HepG2 (cell line): ENCODE measurements around the gene VAMP5. TPM values are rescaled to one million over a fixed set of nuclear protein-coding genes. Genes with fewer than 3 reads are reported as not detected.

Experiments used
- ARNT2 ChIP-seq: sonication (generic); formaldehyde crosslinking; IDR thresholded peaks from 2 replicates; pipeline ENCODE4 v1.8.0; 2022; ENCODE audit warnings: mild to moderate bottlenecking, low read depth, missing genetic modification reagents, moderate library complexity
- DNMT3B ChIP-seq: conservative IDR thresholded peaks from 2 replicates; pipeline ENCODE4 v1.6.1; 2016; ENCODE audit warnings: missing biosample characterization, control low read depth
- FOXK1 ChIP-seq: sonication (generic); formaldehyde crosslinking; IDR thresholded peaks from 2 replicates; pipeline ENCODE4 v1.4.0; 2020; ENCODE audit warnings: low read depth, missing genetic modification reagents, borderline replicate concordance
- HMG20A ChIP-seq: IDR thresholded peaks from 2 replicates; pipeline ENCODE4 v1.6.1; 2016; ENCODE audit warnings: borderline replicate concordance
- HMGA1 ChIP-seq: sonication (generic); formaldehyde crosslinking; conservative IDR thresholded peaks from 2 replicates; pipeline ENCODE4 v1.4.0; 2020; ENCODE audit warnings: missing genetic modification reagents
- HNF1B ChIP-seq: sonication (generic); formaldehyde crosslinking; IDR thresholded peaks from 2 replicates; pipeline ENCODE4 v1.5.1; 2020; ENCODE audit warnings: mild to moderate bottlenecking, moderate library complexity, missing genetic modification reagents
- IKZF1 ChIP-seq: fragments of 450-650 bp; IDR thresholded peaks from 2 replicates; pipeline ENCODE4 v1.7.1; 2016
- ISX ChIP-seq: sonication (generic); formaldehyde crosslinking; conservative IDR thresholded peaks from 2 replicates; pipeline ENCODE4 v1.5.0; 2020; ENCODE audit warnings: missing genetic modification reagents
- JDP2 ChIP-seq: sonication (generic); formaldehyde crosslinking; IDR thresholded peaks from 2 replicates; pipeline ENCODE4 v1.8.1; 2022; ENCODE audit warnings: missing genetic modification reagents, borderline replicate concordance
- NCOR1 ChIP-seq: fragments of 200-600 bp; sonication (generic); IDR thresholded peaks from 2 replicates; pipeline ENCODE4 v1.7.0; 2017; ENCODE audit warnings: antibody characterized with exemption, low read length, borderline replicate concordance
- NFE2L1 ChIP-seq: sonication (generic); formaldehyde crosslinking; IDR thresholded peaks from 2 replicates; pipeline ENCODE4 v1.4.0; 2020; ENCODE audit warnings: missing genetic modification reagents, mild to moderate bottlenecking, borderline replicate concordance
- PHF20 ChIP-seq: sonication (generic); formaldehyde crosslinking; IDR thresholded peaks from 2 replicates; pipeline ENCODE4 v1.5.0; 2020; ENCODE audit warnings: mild to moderate bottlenecking, missing genetic modification reagents
- PRDM15 ChIP-seq: sonication (generic); formaldehyde crosslinking; IDR thresholded peaks from 2 replicates; pipeline ENCODE4 v1.4.0; 2020; ENCODE audit warnings: missing genetic modification reagents
- RBAK ChIP-seq: sonication (generic); formaldehyde crosslinking; IDR thresholded peaks from 2 replicates; pipeline ENCODE4 v1.5.1; 2020; ENCODE audit warnings: mild to moderate bottlenecking, missing genetic modification reagents
- SRSF4 ChIP-seq: fragments of 200-400 bp; formaldehyde crosslinking; IDR thresholded peaks from one replicate; pipeline ENCODE4 v1.6.1; 2018; ENCODE audit warnings: mild to moderate bottlenecking, low read depth, low read length, moderate library complexity; ENCODE audit not compliant: poor library complexity, severe bottlenecking
- ZNF136 ChIP-seq: sonication (generic); formaldehyde crosslinking; IDR thresholded peaks from 2 replicates; pipeline ENCODE4 v1.8.1; 2022; ENCODE audit warnings: low read depth, mild to moderate bottlenecking, moderate library complexity, missing genetic modification reagents
- ZNF317 ChIP-seq: sonication (generic); formaldehyde crosslinking; IDR thresholded peaks from 2 replicates; pipeline ENCODE4 v1.5.0; 2020; ENCODE audit warnings: mild to moderate bottlenecking, missing genetic modification reagents
- ZNF530 ChIP-seq: sonication (generic); formaldehyde crosslinking; IDR thresholded peaks from 2 replicates; pipeline ENCODE4 v1.5.0; 2020; ENCODE audit warnings: low read depth, mild to moderate bottlenecking, missing genetic modification reagents
- ZNF607 ChIP-seq: sonication (generic); formaldehyde crosslinking; IDR thresholded peaks from 2 replicates; pipeline ENCODE4 v1.5.1; 2020; ENCODE audit warnings: missing genetic modification reagents, mild to moderate bottlenecking, borderline replicate concordance
- ZNF749 ChIP-seq: sonication (generic); formaldehyde crosslinking; IDR thresholded peaks from 2 replicates; pipeline ENCODE4 v1.8.0; 2022; ENCODE audit warnings: mild to moderate bottlenecking, missing genetic modification reagents, moderate library complexity, borderline replicate concordance
- ZNF768 ChIP-seq: sonication (generic); formaldehyde crosslinking; IDR thresholded peaks from 2 replicates; pipeline ENCODE4 v1.4.0; 2020; ENCODE audit warnings: missing genetic modification reagents
- polyA plus RNA-seq, 8 experiments: library from polyadenylated mRNA; depleted of rRNA in 3 of 8; stranded (reverse) in 7 of 8; unstranded in 1 of 8; fragments of >200 nt; fragmentation: Illumina TruSeq in 4 of 8; extraction: Trizol in 4 of 8; gene quantifications; 2 replicates each; pipeline versions ENCODE4 v1.2.1 to v1.2.3, GENCODE V29; 2011 to 2016; ENCODE audit warnings: low read depth in 4 of 8, missing spikeins in 1 of 8, mixed read lengths in 1 of 8; ENCODE audit not compliant: insufficient read depth in 1 of 8
- total RNA-seq, 5 experiments: library from RNA; depleted of rRNA; stranded (reverse); fragments of >200 nt; fragmentation: Illumina TruSeq; extraction: Trizol; gene quantifications; 2 replicates each; pipeline ENCODE4 v1.2.3, GENCODE V29; 2016; ENCODE audit warnings: low read depth in 1 of 5
- TF ChIP-seq, protein P1 (sequence below): sonication (generic); formaldehyde crosslinking; IDR thresholded peaks from 2 replicates; pipeline ENCODE4 v1.8.0; 2022; ENCODE audit warnings: mild to moderate bottlenecking, missing genetic modification reagents, moderate library complexity
- TF ChIP-seq, protein P2 (sequence below): IDR thresholded peaks from 2 replicates; pipeline ENCODE4 v1.6.1; 2016; ENCODE audit warnings: low read depth, borderline replicate concordance

The VAMP5 gene
- total and polyA plus RNA-seq, 2 of the 13 experiments (the other 11 are each of a cell fraction or from before 2014, with no cell fraction given) = 7.2 to 56.7 TPM

DNA sequence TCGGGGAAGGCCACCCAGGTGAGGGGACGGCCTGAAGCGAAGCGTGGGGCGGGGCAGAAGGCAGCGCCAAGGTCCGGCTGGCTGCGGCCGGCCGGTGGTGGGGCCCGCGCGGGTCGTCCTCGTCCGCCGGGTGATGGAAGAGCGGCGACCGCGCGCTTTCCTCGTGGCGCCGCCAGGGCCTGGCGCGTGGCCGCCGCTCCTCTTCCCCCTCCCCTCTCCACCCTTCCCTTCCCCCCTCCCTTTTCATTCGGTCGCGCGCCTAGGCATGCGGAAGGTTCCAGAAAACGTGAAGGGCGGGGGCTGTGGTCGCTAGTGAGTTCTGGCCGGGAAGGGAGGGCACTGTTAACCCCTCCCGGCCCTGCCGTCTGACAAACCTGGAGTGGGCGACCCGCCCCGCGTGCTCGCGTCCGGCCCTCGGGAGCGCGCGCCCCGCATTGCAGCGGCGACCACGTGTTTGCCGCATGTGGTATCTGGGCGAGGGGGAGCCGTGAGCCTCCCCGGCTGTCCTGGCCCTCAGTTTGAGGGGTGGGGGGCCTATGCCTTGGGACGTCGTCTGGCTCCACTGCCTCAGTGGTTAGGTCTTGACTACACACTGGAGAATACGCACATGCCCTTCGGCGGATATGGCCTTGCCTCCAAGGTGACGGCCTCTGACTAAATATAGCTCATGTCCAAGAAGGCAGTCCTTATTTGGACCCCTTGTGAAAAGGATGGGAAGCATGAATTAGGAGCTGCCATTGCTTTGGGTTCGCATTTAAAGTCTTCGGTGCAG is 44.7 kb upstream of the VAMP5 start (continued):
- TF ChIP-seq HMG20A (CRISPR knock-in tag) (0 out of 2 replicates have a peak, but pooled peaks have one; percentile 10), HNF1B (CRISPR knock-in tag) (peak; percentile 78), ZNF530 (0 out of 2 replicates have a peak, but pooled peaks have one; percentile 32), DNMT3B (CRISPR knock-in tag) (no peak; the same call in 1 of the 2 replicates), ZNF317 (CRISPR knock-in tag) (peak; percentile 87), HMGA1 (CRISPR knock-in tag) (no peak), FOXK1 (CRISPR knock-in tag) (no peak; the same call in 1 of the 2 replicates), ZNF768 (CRISPR knock-in tag) (peak; percentile 64; the same call in 1 of the 2 replicates), NFE2L1 (CRISPR knock-in tag) (peak; percentile 84), ISX (CRISPR knock-in tag) (no peak; the same call in 1 of the 2 replicates), SRSF4 (no peak), PHF20 (CRISPR knock-in tag) (peak; percentile 34; the same call in 1 of the 2 replicates), ARNT2 (CRISPR knock-in tag) (peak; percentile 84), ZNF607 (CRISPR knock-in tag) (no peak; the same call in 1 of the 2 replicates), JDP2 (CRISPR knock-in tag) (peak; percentile 56; the same call in 1 of the 2 replicates), PRDM15 (CRISPR knock-in tag) (peak; percentile 49; the same call in 1 of the 2 replicates), ZNF749 (peak; percentile 87), IKZF1 (no peak), NCOR1 (no peak; the same call in 1 of the 2 replicates), ZNF136 (CRISPR knock-in tag) (no peak), RBAK (CRISPR knock-in tag) (no peak)
- TF ChIP-seq, protein P1, sequence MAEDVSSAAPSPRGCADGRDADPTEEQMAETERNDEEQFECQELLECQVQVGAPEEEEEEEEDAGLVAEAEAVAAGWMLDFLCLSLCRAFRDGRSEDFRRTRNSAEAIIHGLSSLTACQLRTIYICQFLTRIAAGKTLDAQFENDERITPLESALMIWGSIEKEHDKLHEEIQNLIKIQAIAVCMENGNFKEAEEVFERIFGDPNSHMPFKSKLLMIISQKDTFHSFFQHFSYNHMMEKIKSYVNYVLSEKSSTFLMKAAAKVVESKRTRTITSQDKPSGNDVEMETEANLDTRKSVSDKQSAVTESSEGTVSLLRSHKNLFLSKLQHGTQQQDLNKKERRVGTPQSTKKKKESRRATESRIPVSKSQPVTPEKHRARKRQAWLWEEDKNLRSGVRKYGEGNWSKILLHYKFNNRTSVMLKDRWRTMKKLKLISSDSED (CRISPR knock-in tag) = 0 out of 2 replicates have a peak, but pooled peaks have one; percentile 88
- TF ChIP-seq, protein P2, sequence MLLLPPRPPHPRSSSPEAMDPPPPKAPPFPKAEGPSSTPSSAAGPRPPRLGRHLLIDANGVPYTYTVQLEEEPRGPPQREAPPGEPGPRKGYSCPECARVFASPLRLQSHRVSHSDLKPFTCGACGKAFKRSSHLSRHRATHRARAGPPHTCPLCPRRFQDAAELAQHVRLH = no peak; the same call in 1 of the 2 replicates
